ENCODE results near the gene AASDH.

DNA sequence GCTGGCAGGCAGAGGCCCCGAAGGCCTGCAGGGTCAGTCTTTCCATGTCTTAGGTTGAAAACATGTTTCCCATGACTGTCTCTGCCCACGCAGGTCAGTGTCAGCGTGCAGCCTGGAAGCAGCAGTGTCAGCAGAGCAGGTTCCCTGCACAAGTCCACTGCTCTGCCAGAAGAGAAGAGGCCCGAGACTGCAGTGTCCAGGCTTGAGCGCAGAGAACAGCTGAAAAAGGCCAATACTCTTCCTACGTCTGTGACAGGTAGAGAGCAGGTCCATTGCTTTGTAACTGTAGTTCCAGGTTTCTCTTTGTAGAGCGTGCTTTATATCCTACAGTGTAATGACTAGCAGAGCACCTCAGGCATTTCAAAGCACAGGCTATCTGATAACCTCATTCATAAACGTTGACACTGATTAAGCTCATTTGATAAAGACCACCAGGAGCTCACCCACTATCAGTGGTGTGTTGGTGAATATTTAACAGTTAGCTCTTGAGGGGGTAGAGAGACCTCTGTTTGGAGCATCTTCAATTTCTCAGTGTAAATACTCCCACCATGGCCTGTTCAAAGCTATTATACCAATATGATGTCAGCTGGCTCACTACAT, 63.2 kb downstream of the AASDH start:
- TF ChIP-seq, protein P1, sequence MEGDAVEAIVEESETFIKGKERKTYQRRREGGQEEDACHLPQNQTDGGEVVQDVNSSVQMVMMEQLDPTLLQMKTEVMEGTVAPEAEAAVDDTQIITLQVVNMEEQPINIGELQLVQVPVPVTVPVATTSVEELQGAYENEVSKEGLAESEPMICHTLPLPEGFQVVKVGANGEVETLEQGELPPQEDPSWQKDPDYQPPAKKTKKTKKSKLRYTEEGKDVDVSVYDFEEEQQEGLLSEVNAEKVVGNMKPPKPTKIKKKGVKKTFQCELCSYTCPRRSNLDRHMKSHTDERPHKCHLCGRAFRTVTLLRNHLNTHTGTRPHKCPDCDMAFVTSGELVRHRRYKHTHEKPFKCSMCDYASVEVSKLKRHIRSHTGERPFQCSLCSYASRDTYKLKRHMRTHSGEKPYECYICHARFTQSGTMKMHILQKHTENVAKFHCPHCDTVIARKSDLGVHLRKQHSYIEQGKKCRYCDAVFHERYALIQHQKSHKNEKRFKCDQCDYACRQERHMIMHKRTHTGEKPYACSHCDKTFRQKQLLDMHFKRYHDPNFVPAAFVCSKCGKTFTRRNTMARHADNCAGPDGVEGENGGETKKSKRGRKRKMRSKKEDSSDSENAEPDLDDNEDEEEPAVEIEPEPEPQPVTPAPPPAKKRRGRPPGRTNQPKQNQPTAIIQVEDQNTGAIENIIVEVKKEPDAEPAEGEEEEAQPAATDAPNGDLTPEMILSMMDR (IDR thresholded peaks at IDR 0.05): no peak
- no peak for TF ChIP-seq POLR2AphosphoS5 (IDR thresholded peaks at IDR 0.05; ENCODE audit: low read depth, low read length)

Measured in Panc1 (cell line).